Measurements from ENCODE around the gene DMD.

DMD gene

GRCh38 chrX:32155044-32155638 is 1056.2 kb downstream of the DMD start:
- H3K9me3 ChIP-seq (ENCODE audit: control insufficient read depth, low read length) = no peaks in the 10 kb centered on the region
- H3K9ac ChIP-seq (ENCODE audit: low read length) = no peak overlapping the region

GRCh38 chrX:32153585-32153984 is 1057.8 kb downstream of the DMD start:
- Histone ChIP-seq H3K4me3 (ENCODE audit: low read length) (no peak overlapping the region), H3K27me3 (ENCODE audit: control insufficient read depth, insufficient read depth, low read length) (no peaks in the 10 kb centered on the region)

More at GRCh38 chrX:32155044-32155638, 1056.2 kb downstream of the DMD start:
- Histone ChIP-seq H3K4me3 (ENCODE audit: low read length) (no peak overlapping the region), H3K36me3 (ENCODE audit: control insufficient read depth, insufficient read depth, low read length) (no peaks in the 10 kb centered on the region), H3K27me3 (ENCODE audit: control insufficient read depth, insufficient read depth, low read length) (no peaks in the 10 kb centered on the region), H3K4me1 (ENCODE audit: control insufficient read depth, insufficient read depth, low read length) (no peaks in the 10 kb centered on the region)

DNA sequence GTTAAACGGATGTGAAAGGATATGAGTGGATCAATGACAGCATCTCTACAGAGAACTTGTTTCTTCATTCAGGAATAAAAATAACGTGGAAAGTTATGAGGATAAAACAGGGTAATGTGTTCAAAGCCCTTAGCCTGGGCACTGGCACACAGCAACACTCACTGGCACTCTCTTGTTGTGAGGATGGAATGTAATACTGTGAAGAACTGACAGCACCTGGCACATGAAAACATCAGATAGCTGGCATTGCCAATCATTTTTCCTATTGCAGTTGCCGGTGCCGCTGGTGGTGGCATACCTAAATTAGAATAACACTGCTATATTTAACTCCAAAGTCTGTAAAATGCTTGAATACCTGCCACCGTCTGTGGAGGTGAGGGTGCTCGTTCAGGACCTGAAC is 1061.2 kb downstream of the DMD start:
- no peaks in the 10 kb centered on the region for H3K4me1 ChIP-seq (ENCODE audit: control insufficient read depth, insufficient read depth, low read length)
- H3K4me3 ChIP-seq (ENCODE audit: low read length) = no peak overlapping the region
- H3K36me3 ChIP-seq (ENCODE audit: control insufficient read depth, insufficient read depth, low read length) = no peaks in the 10 kb centered on the region
- no peaks in the 10 kb centered on the region for H3K27me3 ChIP-seq (ENCODE audit: control insufficient read depth, insufficient read depth, low read length)
- no peak overlapping the region for H3K9ac ChIP-seq (ENCODE audit: low read length)
- H3K9me3 ChIP-seq (ENCODE audit: control insufficient read depth, low read length) = no peaks in the 10 kb centered on the region

More at GRCh38 chrX:32153585-32153984, 1057.8 kb downstream of the DMD start:
- H3K4me1 ChIP-seq (ENCODE audit: control insufficient read depth, insufficient read depth, low read length) = no peaks in the 10 kb centered on the region
- H3K9me3 ChIP-seq (ENCODE audit: control insufficient read depth, low read length) = no peaks in the 10 kb centered on the region
- H3K9ac ChIP-seq (ENCODE audit: low read length) = no peak overlapping the region
- no peaks in the 10 kb centered on the region for H3K36me3 ChIP-seq (ENCODE audit: control insufficient read depth, insufficient read depth, low read length)

- no peaks in the 10 kb centered on the region for H3K27me3 ChIP-seq (ENCODE audit: control insufficient read depth, insufficient read depth, low read length)
- H3K4me1 ChIP-seq (ENCODE audit: control insufficient read depth, insufficient read depth, low read length) = no peaks in the 10 kb centered on the region
- no peaks in the 10 kb centered on the region for H3K36me3 ChIP-seq (ENCODE audit: control insufficient read depth, insufficient read depth, low read length)
- H3K9me3 ChIP-seq (ENCODE audit: control insufficient read depth, low read length) = no peaks in the 10 kb centered on the region
- H3K4me3 ChIP-seq (ENCODE audit: low read length) = no peak overlapping the region
- H3K9ac ChIP-seq (ENCODE audit: low read length) = no peak overlapping the region
Measured at GRCh38 chrX:32141841-32142240, 1069.5 kb downstream of the DMD start.

- H3K9ac ChIP-seq (ENCODE audit: low read length) = no peak overlapping the region
- H3K4me3 ChIP-seq (ENCODE audit: low read length) = no peak overlapping the region
- no peaks in the 10 kb centered on the region for H3K36me3 ChIP-seq (ENCODE audit: control insufficient read depth, insufficient read depth, low read length)
- H3K4me1 ChIP-seq (ENCODE audit: control insufficient read depth, insufficient read depth, low read length) = no peaks in the 10 kb centered on the region
- no peaks in the 10 kb centered on the region for H3K9me3 ChIP-seq (ENCODE audit: control insufficient read depth, low read length)
- no peaks in the 10 kb centered on the region for H3K27me3 ChIP-seq (ENCODE audit: control insufficient read depth, insufficient read depth, low read length)
Measured at GRCh38 chrX:32139476-32139875, 1071.9 kb downstream of the DMD start.

DNA sequence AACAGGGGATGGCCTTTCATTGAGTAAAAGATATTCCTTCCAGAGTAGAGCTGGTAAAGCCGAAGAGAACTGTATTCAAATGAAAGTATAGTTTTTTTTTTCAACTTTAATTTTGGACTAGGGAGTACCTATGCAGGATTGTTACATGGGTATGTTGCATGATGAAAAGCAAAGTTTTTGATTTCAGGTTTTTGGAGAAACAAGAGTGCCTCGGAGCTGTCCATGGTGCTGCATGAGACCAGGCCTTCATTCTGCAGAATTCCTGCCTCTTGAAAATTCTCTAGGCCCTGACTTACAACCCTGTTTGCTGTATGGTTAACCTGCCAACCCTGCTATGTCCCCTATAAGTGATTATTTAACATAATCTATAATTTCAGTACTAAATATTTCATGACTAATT is 1073.8 kb downstream of the DMD start:
- no peaks in the 10 kb centered on the region for H3K27me3 ChIP-seq (ENCODE audit: control insufficient read depth, insufficient read depth, low read length)
- no peak overlapping the region for H3K9ac ChIP-seq (ENCODE audit: low read length)
- no peaks in the 10 kb centered on the region for H3K9me3 ChIP-seq (ENCODE audit: control insufficient read depth, low read length)
- H3K4me1 ChIP-seq (ENCODE audit: control insufficient read depth, insufficient read depth, low read length) = no peaks in the 10 kb centered on the region
- no peaks in the 10 kb centered on the region for H3K36me3 ChIP-seq (ENCODE audit: control insufficient read depth, insufficient read depth, low read length)
- no peak overlapping the region for H3K4me3 ChIP-seq (ENCODE audit: low read length)

DNA sequence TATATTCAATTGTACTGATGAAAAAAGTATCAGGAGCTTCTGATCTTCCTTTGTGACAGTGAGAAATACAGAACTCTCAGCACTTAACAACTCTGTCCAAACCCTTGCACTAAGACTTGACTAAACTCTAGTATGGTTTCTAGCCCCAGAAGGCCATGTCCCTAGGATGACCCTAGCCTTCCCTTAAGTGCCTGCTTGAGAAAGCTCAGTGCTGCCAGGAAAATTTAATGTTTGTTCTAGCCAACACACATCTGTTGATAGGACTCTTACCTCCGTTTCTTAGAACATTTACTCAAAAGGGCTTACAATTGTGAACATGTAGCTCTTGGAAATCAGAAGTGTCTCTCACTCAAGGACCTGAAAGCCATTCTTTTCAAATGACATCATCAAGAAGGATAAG is 1084.4 kb downstream of the DMD start:
- Histone ChIP-seq H3K9ac (ENCODE audit: low read length) (no peak overlapping the region), H3K36me3 (ENCODE audit: control insufficient read depth, insufficient read depth, low read length) (no peaks in the 10 kb centered on the region), H3K4me3 (ENCODE audit: low read length) (no peak overlapping the region), H3K27me3 (ENCODE audit: control insufficient read depth, insufficient read depth, low read length) (no peaks in the 10 kb centered on the region), H3K4me1 (ENCODE audit: control insufficient read depth, insufficient read depth, low read length) (no peaks in the 10 kb centered on the region), H3K9me3 (ENCODE audit: control insufficient read depth, low read length) (no peaks in the 10 kb centered on the region)

DNA sequence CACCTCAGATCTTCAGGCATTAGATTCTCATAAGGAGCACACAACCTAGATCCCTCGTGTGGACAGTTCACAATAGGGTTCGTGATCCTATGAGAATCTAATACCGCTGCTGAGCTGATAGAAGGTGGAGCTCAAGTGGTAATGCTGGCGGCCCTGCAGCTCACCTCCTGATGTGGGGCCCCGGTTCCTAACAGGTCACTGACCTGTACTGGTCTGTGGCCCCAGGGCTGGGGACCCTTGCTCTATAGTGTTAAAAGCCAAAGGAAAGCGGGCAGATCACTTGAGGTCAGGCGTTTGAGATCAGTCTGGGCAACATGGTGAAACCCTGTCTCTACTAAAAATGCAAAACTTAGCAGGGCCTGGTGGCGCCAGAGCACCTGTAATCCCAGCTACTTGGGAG is 1092.5 kb downstream of the DMD start:
- no peaks in the 10 kb centered on the region for H3K36me3 ChIP-seq (ENCODE audit: control insufficient read depth, insufficient read depth, low read length)
- no peaks in the 10 kb centered on the region for H3K27me3 ChIP-seq (ENCODE audit: control insufficient read depth, insufficient read depth, low read length)
- H3K4me1 ChIP-seq (ENCODE audit: control insufficient read depth, insufficient read depth, low read length) = no peaks in the 10 kb centered on the region
- no peak overlapping the region for H3K9ac ChIP-seq (ENCODE audit: low read length)
- H3K4me3 ChIP-seq (ENCODE audit: low read length) = no peak overlapping the region
- no peaks in the 10 kb centered on the region for H3K9me3 ChIP-seq (ENCODE audit: control insufficient read depth, low read length)

DNA sequence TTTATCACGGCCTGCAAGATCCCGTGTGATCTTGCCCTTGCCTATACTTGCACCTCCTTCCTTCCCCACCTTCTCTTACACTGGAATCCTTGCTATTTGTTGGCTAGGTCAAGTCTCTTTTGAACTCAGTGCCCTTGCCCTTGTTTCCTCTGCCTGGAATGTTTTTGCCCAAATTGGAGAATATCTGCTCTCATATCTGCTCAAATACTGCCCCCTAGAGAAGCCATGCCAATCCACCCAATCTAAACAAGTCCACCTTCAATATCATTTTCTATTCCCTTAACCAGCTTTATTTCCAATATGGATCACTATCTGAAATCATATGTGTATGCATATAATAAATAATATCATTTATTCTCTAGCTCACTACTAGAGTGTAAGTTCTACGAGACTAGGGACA is 1095.3 kb downstream of the DMD start:
- Histone ChIP-seq H3K4me3 (ENCODE audit: low read length) (no peak overlapping the region), H3K27me3 (ENCODE audit: control insufficient read depth, insufficient read depth, low read length) (no peaks in the 10 kb centered on the region), H3K9me3 (ENCODE audit: control insufficient read depth, low read length) (no peaks in the 10 kb centered on the region), H3K36me3 (ENCODE audit: control insufficient read depth, insufficient read depth, low read length) (no peaks in the 10 kb centered on the region), H3K9ac (ENCODE audit: low read length) (no peak overlapping the region), H3K4me1 (ENCODE audit: control insufficient read depth, insufficient read depth, low read length) (no peaks in the 10 kb centered on the region)

DNA sequence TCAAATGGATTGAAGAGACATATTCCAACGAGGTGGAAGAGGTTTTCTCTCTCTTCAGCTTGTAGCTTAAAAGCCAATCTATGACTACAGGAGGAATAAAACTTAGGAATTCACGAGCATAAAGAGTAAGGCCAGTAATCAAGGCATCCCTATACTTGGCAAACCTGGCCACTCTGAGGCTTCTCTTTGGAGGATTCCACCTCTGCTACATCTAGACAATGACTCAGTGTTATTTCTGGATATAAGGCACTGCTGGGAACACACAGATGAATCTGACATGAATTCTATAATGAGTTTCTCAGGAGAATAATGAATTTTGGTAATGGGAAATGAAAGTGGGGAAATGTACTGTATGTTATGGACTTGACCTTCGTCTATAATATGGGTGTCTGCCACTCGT is 1123.7 kb downstream of the DMD start:
- H3K9ac ChIP-seq (ENCODE audit: low read length) = no peak overlapping the region
- H3K9me3 ChIP-seq (ENCODE audit: control insufficient read depth, low read length) = no peaks in the 10 kb centered on the region
- H3K27me3 ChIP-seq (ENCODE audit: control insufficient read depth, insufficient read depth, low read length) = no peaks in the 10 kb centered on the region
- no peaks in the 10 kb centered on the region for H3K36me3 ChIP-seq (ENCODE audit: control insufficient read depth, insufficient read depth, low read length)
- no peak overlapping the region for H3K4me3 ChIP-seq (ENCODE audit: low read length)
- no peaks in the 10 kb centered on the region for H3K4me1 ChIP-seq (ENCODE audit: control insufficient read depth, insufficient read depth, low read length)

- H3K4me1 ChIP-seq (ENCODE audit: control insufficient read depth, insufficient read depth, low read length) = peaks cover 4% of the 10 kb centered on the region
- H3K9me3 ChIP-seq (ENCODE audit: control insufficient read depth, low read length) = no peaks in the 10 kb centered on the region
- H3K36me3 ChIP-seq (ENCODE audit: control insufficient read depth, insufficient read depth, low read length) = no peaks in the 10 kb centered on the region
- H3K27me3 ChIP-seq (ENCODE audit: control insufficient read depth, insufficient read depth, low read length) = no peaks in the 10 kb centered on the region
- H3K4me3 ChIP-seq (ENCODE audit: low read length) = no peak overlapping the region
- no peak overlapping the region for H3K9ac ChIP-seq (ENCODE audit: low read length)
Measured at GRCh38 chrX:32084757-32085156, 1126.6 kb downstream of the DMD start.

- H3K36me3 ChIP-seq (ENCODE audit: control insufficient read depth, insufficient read depth, low read length) = no peaks in the 10 kb centered on the region
- no peak overlapping the region for H3K4me3 ChIP-seq (ENCODE audit: low read length)
- H3K9ac ChIP-seq (ENCODE audit: low read length) = no peak overlapping the region
- H3K4me1 ChIP-seq (ENCODE audit: control insufficient read depth, insufficient read depth, low read length) = no peaks in the 10 kb centered on the region
- no peaks in the 10 kb centered on the region for H3K27me3 ChIP-seq (ENCODE audit: control insufficient read depth, insufficient read depth, low read length)
- H3K9me3 ChIP-seq (ENCODE audit: control insufficient read depth, low read length) = no peaks in the 10 kb centered on the region
Measured at GRCh38 chrX:32048285-32048684, 1163.1 kb downstream of the DMD start.

- Histone ChIP-seq H3K36me3 (ENCODE audit: control insufficient read depth, insufficient read depth, low read length) (no peaks in the 10 kb centered on the region), H3K27me3 (ENCODE audit: control insufficient read depth, insufficient read depth, low read length) (no peaks in the 10 kb centered on the region), H3K9ac (ENCODE audit: low read length) (no peak overlapping the region), H3K4me1 (ENCODE audit: control insufficient read depth, insufficient read depth, low read length) (no peaks in the 10 kb centered on the region), H3K4me3 (ENCODE audit: low read length) (no peak overlapping the region), H3K9me3 (ENCODE audit: control insufficient read depth, low read length) (no peaks in the 10 kb centered on the region)
Measured at GRCh38 chrX:32045149-32045548, 1166.2 kb downstream of the DMD start.

Data from mucosa of stomach (tissue), 1 donor.